Peyer's patch (tissue), 4 donors: ENCODE results near the gene VPS36. TPM values are rescaled to one million over a fixed set of nuclear protein-coding genes. Genes with fewer than 3 reads are reported as not detected.
"Not testable (repeated sequence)": the region's sequence is repeated elsewhere in the genome, so short reads cannot be mapped to it uniquely, and the experiment has no call there.

Experiments used
- DNase-seq, 3 donors: peaks; one replicate each; pipeline ENCODE4 v3.0.0-alpha.2; 2017 to 2019
- H3K27ac ChIP-seq, 4 donors: fragments of 200-600 bp; sonication (generic); one replicate each; pipeline ENCODE4 v1.5.1; 2016 to 2019
- H3K27me3 ChIP-seq, 2 donors: fragments of 200-600 bp; sonication (generic); one replicate each; pipeline ENCODE4 v1.5.1; 2019
- H3K36me3 ChIP-seq, 3 donors: fragments of 200-600 bp; sonication (generic); one replicate each; pipeline ENCODE4 v1.5.1; 2016 to 2019
- H3K4me1 ChIP-seq, 4 donors: fragments of 200-600 bp; sonication (generic); one replicate each; pipeline ENCODE4 v1.5.1; 2016 to 2019
- H3K4me3 ChIP-seq, 4 donors: fragments of 200-600 bp; sonication (generic); 1 replicate in 3 of 4; 2 replicates in 1 of 4; pipeline ENCODE4 v1.5.1; 2016 to 2019; ENCODE audit warnings: mild to moderate bottlenecking in 1 of 4
- H3K9me3 ChIP-seq, 4 donors: fragments of 200-600 bp; sonication (generic); one replicate each; pipeline ENCODE4 v1.5.1; 2016 to 2019; ENCODE audit warnings: mild to moderate bottlenecking in 1 of 4
- CTCF ChIP-seq, 6 experiments: fragments of 450-650 bp in 4 of 6; fragments of 200-600 bp in 2 of 6; sonication (generic) in 1 of 6; IDR thresholded peaks; one replicate each; pipeline ENCODE4 v1.5.1; 2017 to 2019; ENCODE audit warnings: antibody characterized with exemption in 6 of 6, mild to moderate bottlenecking in 3 of 6, moderate library complexity in 1 of 6
- POLR2A ChIP-seq, 2 donors: fragments of 450-650 bp; IDR thresholded peaks; one replicate each; pipeline ENCODE4 v1.5.1; 2017; ENCODE audit warnings: antibody characterized with exemption in 2 of 2, mild to moderate bottlenecking in 2 of 2, moderate library complexity in 2 of 2
- total RNA-seq, 4 donors: library from RNA; depleted of rRNA; stranded (reverse); fragments of >200 nt; gene quantifications; one replicate each; pipeline ENCODE4 v1.1.0, GENCODE V29; 2016

The VPS36 gene
- total RNA-seq, 4 donors from 2014 or later, result 52.0 to 87.0 (median 78.7) TPM

- Histone ChIP-seq H3K4me3 (no peak overlapping the region), H3K9me3 (no peaks in the 10 kb centered on the region), H3K36me3 (peaks cover 0 to 62% (median 0%) of the 10 kb centered on the region in 3 donors), H3K27ac (no peak overlapping the region), H3K27me3 (no peaks in the 10 kb centered on the region), H3K4me1 (no peaks in the 10 kb centered on the region)
- TF ChIP-seq POLR2A (IDR thresholded peaks at IDR 0.05), result no peak
- no peak for TF ChIP-seq CTCF (IDR thresholded peaks at IDR 0.05)
- no peak for DNase-seq
Observed at GRCh38 chr13:52414051-52414450, 36.4 kb downstream of the VPS36 start.

GRCh38 chr13:52412128-52412527, 38.3 kb downstream of the VPS36 start:
- no peaks in the 10 kb centered on the region for H3K4me1 ChIP-seq
- H3K4me3 ChIP-seq, result no peak overlapping the region
- H3K9me3 ChIP-seq, result no peaks in the 10 kb centered on the region
- no peak for DNase-seq
- H3K27ac ChIP-seq, result no peak overlapping the region
- peaks cover 0 to 46% (median 0%) of the 10 kb centered on the region in 3 donors for H3K36me3 ChIP-seq
- TF ChIP-seq POLR2A (IDR thresholded peaks at IDR 0.05) (no peak), CTCF (IDR thresholded peaks at IDR 0.05) (no peak)
- no peaks in the 10 kb centered on the region for H3K27me3 ChIP-seq

- Histone ChIP-seq H3K27ac (no peak overlapping the region), H3K27me3 (no peaks in the 10 kb centered on the region), H3K4me3 (no peak overlapping the region), H3K36me3 (peaks cover 0 to 43% (median 0%) of the 10 kb centered on the region in 3 donors), H3K9me3 (no peaks in the 10 kb centered on the region), H3K4me1 (no peaks in the 10 kb centered on the region)
- TF ChIP-seq CTCF (IDR thresholded peaks at IDR 0.05) (no peak), POLR2A (IDR thresholded peaks at IDR 0.05) (no peak)
- DNase-seq, result no peak
Observed at GRCh38 chr13:52411629-52412028, 38.8 kb downstream of the VPS36 start.

- H3K4me3 ChIP-seq, H3K4me1 ChIP-seq, DNase-seq, H3K9me3 ChIP-seq, H3K27ac ChIP-seq, H3K27me3 ChIP-seq: not testable (repeated sequence)
- peaks cover 0 to 14% (median 0%) of the 10 kb centered on the region in 3 donors for H3K36me3 ChIP-seq
Observed at GRCh38 chr13:52408071-52408658, 42.3 kb downstream of the VPS36 start.

- not testable (repeated sequence) for H3K27me3 ChIP-seq, H3K27ac ChIP-seq, DNase-seq, H3K36me3 ChIP-seq, H3K9me3 ChIP-seq, H3K4me1 ChIP-seq, H3K4me3 ChIP-seq
Observed at GRCh38 chr13:52407436-52407835, 43.0 kb downstream of the VPS36 start.

- Histone ChIP-seq H3K27ac (no peak overlapping the region), H3K4me3 (peak overlapping the region in 2 of 4 donors; percentile 46), H3K36me3 (no peaks in the 10 kb centered on the region), H3K27me3 (peaks cover 0 to 8% of the 10 kb centered on the region in 2 donors), H3K9me3 (no peaks in the 10 kb centered on the region), H3K4me1 (peaks cover 0 to 9% (median 5%) of the 10 kb centered on the region in 4 donors)
- DNase-seq, result no peak
- TF ChIP-seq CTCF (IDR thresholded peaks at IDR 0.05), result no peak
- TF ChIP-seq POLR2A (IDR thresholded peaks at IDR 0.05), result no peak
Observed at GRCh38 chr13:52406629-52407028, 43.8 kb downstream of the VPS36 start.
